ENCODE results near the gene B9D1. TPM values are rescaled to one million over a fixed set of nuclear protein-coding genes. Genes with fewer than 3 reads are reported as not detected.
A peak's percentile ranks its signal among the peaks of the same experiment; 100 is the strongest.

The B9D1 gene
- total RNA-seq, 1 donor, result 4.0 TPM

- DNase-seq (ENCODE audit: low read depth in 2 of 3, low spot score in 2 of 3), result no peak
These were observed 35.3 kb downstream of the B9D1 start for GRCh38 chr17:19327031-19327783.

GRCh38 chr17:19325542-19325941 lies 37.0 kb downstream of the B9D1 start:
- DNase-seq (ENCODE audit: low read depth in 2 of 3, low spot score in 2 of 3), result no peak

GRCh38 chr17:19322861-19323260 lies 39.7 kb downstream of the B9D1 start:
- DNase-seq (ENCODE audit: low read depth in 2 of 3, low spot score in 2 of 3), result no peak

- DNase-seq (ENCODE audit: low read depth in 2 of 3, low spot score in 2 of 3), result no peak
These were observed 40.4 kb downstream of the B9D1 start for GRCh38 chr17:19322129-19322505.

GRCh38 chr17:19321481-19322128 lies 40.9 kb downstream of the B9D1 start:
- DNase-seq (ENCODE audit: low read depth in 2 of 3, low spot score in 2 of 3), result no peak

GRCh38 chr17:19320876-19321275 lies 41.6 kb downstream of the B9D1 start:
- DNase-seq (ENCODE audit: low read depth in 2 of 3, low spot score in 2 of 3), result no peak

GRCh38 chr17:19319771-19320505 lies 42.6 kb downstream of the B9D1 start:
- no peak for DNase-seq (ENCODE audit: low read depth in 2 of 3, low spot score in 2 of 3)

- DNase-seq (ENCODE audit: low read depth in 2 of 3, low spot score in 2 of 3), result no peak
These were observed 43.9 kb downstream of the B9D1 start for GRCh38 chr17:19318611-19319010.

- peak in 2 of 3 donors; percentile 14 to 15 for DNase-seq (ENCODE audit: low read depth in 2 of 3, low spot score in 2 of 3)
These were observed 45.0 kb downstream of the B9D1 start for GRCh38 chr17:19317359-19318095.

GRCh38 chr17:19316761-19317358 lies 45.7 kb downstream of the B9D1 start:
- no peak for DNase-seq (ENCODE audit: low read depth in 2 of 3, low spot score in 2 of 3)

- no peak for DNase-seq (ENCODE audit: low read depth in 2 of 3, low spot score in 2 of 3)
These were observed 47.4 kb downstream of the B9D1 start for GRCh38 chr17:19315104-19315503.

- no peak for DNase-seq (ENCODE audit: low read depth in 2 of 3, low spot score in 2 of 3)
These were observed 48.5 kb downstream of the B9D1 start for GRCh38 chr17:19313746-19314651.

GRCh38 chr17:19313066-19313745 lies 49.3 kb downstream of the B9D1 start:
- DNase-seq (ENCODE audit: low read depth in 2 of 3, low spot score in 2 of 3), result no peak

GRCh38 chr17:19312406-19312805 lies 50.1 kb downstream of the B9D1 start:
- no peak for DNase-seq (ENCODE audit: low read depth in 2 of 3, low spot score in 2 of 3)

GRCh38 chr17:19311421-19312215 lies 50.9 kb downstream of the B9D1 start:
- DNase-seq (ENCODE audit: low read depth in 2 of 3, low spot score in 2 of 3), result no peak

- DNase-seq (ENCODE audit: low read depth in 2 of 3, low spot score in 2 of 3), result no peak
These were observed 51.5 kb downstream of the B9D1 start for GRCh38 chr17:19311016-19311415.

- DNase-seq (ENCODE audit: low read depth in 2 of 3, low spot score in 2 of 3), result no peak
These were observed 52.4 kb downstream of the B9D1 start for GRCh38 chr17:19310151-19310550.

GRCh38 chr17:19309701-19310100 lies 52.8 kb downstream of the B9D1 start:
- DNase-seq (ENCODE audit: low read depth in 2 of 3, low spot score in 2 of 3), result no peak
